Eye (tissue), 1 donor: Measurements from ENCODE around the gene NTM.
A peak's percentile ranks its signal among the peaks of the same experiment; 100 is the strongest.
"Not testable (repeated sequence)": the region's sequence is repeated elsewhere in the genome, so short reads cannot be mapped to it uniquely, and the experiment has no call there.

ENCODE experiments used
- DNase-seq: peaks from one replicate; pipeline ENCODE4 v3.0.0-alpha.2; 2015

NTM gene

GRCh38 chr11:131464461-131464860 is 94.0 kb downstream of the NTM start:
- no peak for DNase-seq

DNA sequence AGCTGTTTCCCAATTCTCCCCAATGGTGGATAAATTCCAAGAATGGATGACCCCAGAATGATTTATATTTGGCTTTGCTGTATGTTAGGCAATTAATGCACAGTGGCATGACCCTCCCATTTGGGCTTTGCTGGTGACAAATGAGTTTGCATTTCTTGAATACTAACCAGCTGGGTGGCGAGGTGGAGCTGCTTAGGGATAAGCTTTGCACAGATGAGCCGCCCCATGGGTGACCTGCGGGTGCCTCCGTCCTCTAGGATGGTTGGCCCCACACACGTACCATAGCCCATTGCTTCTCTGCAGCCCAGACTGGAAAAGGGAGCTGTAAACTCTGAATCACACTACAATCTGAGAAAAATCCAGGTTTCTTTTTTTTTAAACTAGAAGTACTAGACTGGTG is 94.6 kb downstream of the NTM start:
- DNase-seq = no peak

GRCh38 chr11:131465746-131466145 is 95.3 kb downstream of the NTM start:
- DNase-seq = peak; percentile 56

GRCh38 chr11:131467645-131468394 is 97.4 kb downstream of the NTM start:
- no peak for DNase-seq

- DNase-seq = no peak
Measured at GRCh38 chr11:131468565-131468964, 98.2 kb downstream of the NTM start.

- DNase-seq = no peak
Measured at GRCh38 chr11:131470216-131470925, 100.0 kb downstream of the NTM start.

DNA sequence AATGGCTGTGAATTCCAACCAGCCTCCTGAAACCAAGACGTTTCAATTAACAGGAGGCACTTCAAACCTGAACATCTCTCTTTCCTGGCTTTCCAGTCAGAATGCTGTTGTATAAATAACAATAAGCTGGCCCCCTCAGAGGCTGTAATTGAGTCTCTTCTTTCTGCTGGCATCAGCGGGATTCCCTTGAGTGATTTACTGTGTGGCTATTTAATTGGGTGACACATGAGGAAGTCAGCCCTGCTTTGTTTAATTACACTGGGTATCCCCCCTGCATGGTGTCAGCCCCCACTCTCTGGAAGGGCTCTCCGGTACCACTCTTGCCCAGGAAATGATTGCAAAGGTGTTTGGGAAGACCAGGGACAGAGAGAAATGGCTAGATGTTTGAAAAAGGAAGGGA is 101.6 kb downstream of the NTM start:
- DNase-seq = no peak

DNA sequence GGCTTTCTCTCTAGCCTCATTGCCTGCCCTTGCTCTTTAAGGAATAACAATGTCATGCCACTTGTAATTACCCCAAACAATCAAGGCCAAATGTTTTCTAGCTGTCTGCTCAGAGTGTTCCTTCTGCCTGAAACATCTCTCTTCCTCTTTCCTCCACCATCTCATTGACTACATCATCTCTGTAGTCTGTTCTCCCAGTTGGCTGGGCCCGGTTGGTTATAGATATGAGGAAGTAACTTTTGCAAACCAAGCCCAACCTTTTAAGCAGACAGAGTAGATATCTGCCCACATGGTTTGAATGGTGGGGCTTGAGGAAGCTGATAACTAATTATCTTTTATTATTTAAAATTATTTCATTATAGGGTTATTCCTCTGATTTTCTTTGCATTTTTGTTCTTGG is 104.5 kb downstream of the NTM start:
- no peak for DNase-seq

- DNase-seq = no peak
Measured at GRCh38 chr11:131476266-131476665, 105.9 kb downstream of the NTM start.

DNA sequence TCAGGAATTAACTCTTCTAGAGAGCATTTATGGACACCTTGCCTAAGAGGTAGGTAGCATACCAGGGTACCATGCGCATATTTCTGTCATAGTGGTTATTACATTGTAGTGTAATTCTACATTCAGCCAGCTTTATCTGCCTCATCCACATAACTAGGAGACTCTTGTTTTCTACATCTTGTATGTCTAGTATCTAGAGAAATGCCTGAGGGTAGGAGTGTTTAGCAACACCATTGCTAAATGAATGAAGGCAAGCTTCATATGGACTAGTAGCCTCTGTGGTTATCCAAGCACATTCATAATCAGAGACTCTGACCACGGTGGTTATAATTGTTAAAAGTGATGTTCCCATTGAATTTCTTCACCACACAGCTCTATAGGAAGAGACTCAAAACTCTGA is 107.9 kb downstream of the NTM start:
- no peak for DNase-seq

- no peak for DNase-seq
Measured at GRCh38 chr11:131481303-131481702, 110.9 kb downstream of the NTM start.

DNA sequence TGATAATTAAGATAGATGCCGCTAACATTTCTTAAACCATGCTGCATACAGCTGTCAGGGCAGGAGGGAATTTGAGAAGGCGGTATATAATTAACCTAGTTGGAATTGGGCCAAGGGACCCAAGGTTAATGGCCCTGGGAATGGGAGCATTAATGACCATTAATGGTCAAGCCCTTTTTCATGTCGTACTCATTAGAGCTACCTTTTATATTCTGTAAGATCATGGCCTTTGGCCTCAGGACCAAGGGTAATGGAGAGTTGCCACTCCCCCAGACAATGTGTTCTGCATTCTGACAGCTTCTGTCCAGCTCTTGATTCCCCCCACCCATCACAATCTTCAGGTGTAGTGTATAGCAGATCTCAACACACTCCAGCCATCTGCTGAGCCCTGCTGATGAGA is 111.6 kb downstream of the NTM start:
- no peak for DNase-seq

- no peak for DNase-seq
Measured at GRCh38 chr11:131483453-131483852, 113.0 kb downstream of the NTM start.

GRCh38 chr11:131483877-131484276 is 113.5 kb downstream of the NTM start:
- no peak for DNase-seq

GRCh38 chr11:131486100-131486499 is 115.7 kb downstream of the NTM start:
- no peak for DNase-seq

DNA sequence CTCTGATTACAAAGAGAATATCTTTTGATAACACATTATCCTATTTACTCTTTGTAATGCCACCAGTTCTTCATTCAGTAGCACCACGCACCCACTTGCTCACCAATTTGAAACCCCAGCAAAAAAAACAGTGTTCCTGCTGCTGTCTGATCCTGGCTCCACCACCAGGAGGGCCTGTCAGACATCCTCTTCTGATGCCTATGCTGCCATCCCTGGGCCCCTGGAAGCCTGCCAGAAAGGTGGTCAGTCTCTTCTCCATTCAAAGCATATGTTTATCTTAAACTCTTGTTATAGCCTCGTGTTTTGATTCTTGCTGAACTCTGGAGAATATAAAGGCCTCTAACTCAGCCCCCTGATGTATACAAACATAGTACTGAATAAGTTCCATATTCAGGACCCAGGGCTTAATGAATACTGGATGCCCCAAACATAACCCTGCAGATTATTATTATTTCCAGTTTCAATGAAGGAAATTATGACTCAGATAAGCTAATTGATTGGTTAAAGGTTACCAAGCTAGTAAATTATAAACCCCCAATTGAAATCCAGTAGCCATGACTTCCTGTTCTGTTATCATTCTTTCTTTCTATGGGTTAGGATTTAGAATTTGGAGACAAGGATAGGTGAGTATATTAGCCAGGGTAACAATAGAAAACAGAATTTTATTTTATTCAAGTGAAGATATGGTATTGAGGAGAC is 116.7 kb downstream of the NTM start:
- no peak for DNase-seq

- no peak for DNase-seq
Measured at GRCh38 chr11:131488238-131488637, 117.8 kb downstream of the NTM start.

GRCh38 chr11:131491503-131491902 is 121.1 kb downstream of the NTM start:
- no peak for DNase-seq

DNA sequence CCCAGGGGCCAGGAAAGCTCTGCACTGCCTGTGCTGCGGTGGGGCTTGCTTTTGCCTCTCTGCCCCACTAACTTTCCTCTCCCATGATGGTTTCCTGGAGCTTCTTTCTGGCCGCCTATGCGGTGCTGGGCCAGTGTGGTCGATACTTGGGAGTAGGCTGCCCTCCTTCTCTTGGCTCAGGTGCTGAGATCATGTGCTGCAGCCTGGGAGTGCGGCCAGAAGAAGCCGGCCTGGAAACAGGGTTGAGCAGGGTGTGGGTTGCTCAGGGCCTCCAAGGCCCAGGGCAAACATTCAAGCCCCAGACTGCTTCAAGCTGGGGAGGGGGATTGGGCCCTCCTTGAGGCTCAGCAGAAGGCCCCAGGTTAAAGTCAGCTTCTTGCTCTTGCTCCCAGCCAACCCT is 125.0 kb downstream of the NTM start:
- no peak for DNase-seq

DNA sequence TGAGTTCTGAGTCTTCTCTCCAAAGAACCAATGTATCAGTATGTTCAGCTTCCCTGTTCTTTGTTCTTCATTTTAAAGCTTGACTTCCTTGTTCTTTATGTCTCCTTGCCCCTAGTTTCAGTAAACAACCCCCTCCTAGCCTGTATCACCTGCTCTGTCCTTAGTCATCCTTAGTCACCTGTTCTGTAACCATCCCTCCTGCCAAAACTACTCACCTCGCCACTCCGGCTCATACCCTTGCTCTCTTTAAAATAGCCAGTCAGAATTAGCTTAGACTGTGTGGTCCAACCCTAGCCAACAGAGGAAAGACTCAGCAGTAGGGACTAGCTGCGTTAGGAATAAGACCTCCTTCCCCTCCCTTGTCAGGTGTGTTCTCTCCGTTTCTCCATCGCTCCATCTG is 127.3 kb downstream of the NTM start:
- DNase-seq = not testable (repeated sequence)

GRCh38 chr11:131498631-131499160 is 128.3 kb downstream of the NTM start:
- DNase-seq = no peak

DNA sequence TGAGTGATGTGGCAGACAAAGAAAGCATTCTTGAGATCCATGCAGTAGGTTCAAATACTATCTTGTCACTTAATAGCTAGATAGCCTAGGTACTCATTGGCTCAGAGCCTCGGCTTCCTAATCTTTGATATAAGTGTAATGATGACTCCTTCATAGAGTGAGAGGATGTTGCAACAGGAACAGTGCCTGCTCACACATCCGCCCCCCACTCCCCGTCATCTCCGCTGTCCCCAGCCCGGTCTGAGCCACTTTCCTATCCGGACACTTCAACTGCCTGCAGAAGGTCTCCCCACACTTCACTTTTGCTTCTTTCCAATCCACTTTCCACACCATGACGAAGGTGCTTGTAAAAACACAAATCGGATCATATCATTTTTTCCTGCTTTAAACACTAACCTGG is 128.8 kb downstream of the NTM start:
- DNase-seq = no peak

GRCh38 chr11:131503017-131503416 is 132.6 kb downstream of the NTM start:
- DNase-seq = no peak
